H1 (cell line): ENCODE measurements around the gene KLHL21. TPM values are rescaled to one million over a fixed set of nuclear protein-coding genes. Genes with fewer than 3 reads are reported as not detected.

ENCODE experiments used
- CTCF ChIA-PET: fragments of 300-600 bp; sonication (Branson Sonifier 250); formaldehyde crosslinking; loops from one replicate; lab custom pipeline; 2021; ENCODE audit not compliant: partially characterized antibody; lab: Charles Lee
- POLR2A ChIA-PET: fragments of 300-600 bp; sonication (Branson Sonifier 250); formaldehyde crosslinking; loops from one replicate; lab custom pipeline; 2021; ENCODE audit warnings: inconsistent platforms; ENCODE audit not compliant: partially characterized antibody; lab: Charles Lee
- DNase-seq, 2 experiments: peaks; one replicate each; pipeline versions ENCODE4 v3.0.0 to v3.0.0-alpha.2; 2010 to 2022; ENCODE audit warnings: low spot score in 2 of 2, low read depth in 1 of 2, mixed read lengths in 1 of 2
- FAIRE-seq: peaks from 2 replicates; lab custom pipeline; 2011; peaks lifted over from hg19 to GRCh38; lab: Jason Lieb, UNC
- H2AFZ ChIP-seq: 2 replicates; pipeline ENCODE4 v1.8.1; 2012; ENCODE audit warnings: low read length, inconsistent platforms
- H2AK5ac ChIP-seq: 2 replicates; pipeline ENCODE4 v1.6.1; 2013; ENCODE audit warnings: low read depth, low read length
- H2BK120ac ChIP-seq: replicated peaks from 2 replicates; pipeline ENCODE3; 2013; ENCODE audit warnings: low read depth, low read length, inconsistent platforms
- H2BK12ac ChIP-seq: 2 replicates; pipeline ENCODE4 v1.6.1; 2013; ENCODE audit warnings: low read depth, low read length
- H2BK15ac ChIP-seq: 2 replicates; pipeline ENCODE4 v1.6.1; 2013; ENCODE audit warnings: low read length
- H2BK20ac ChIP-seq: 2 replicates; pipeline ENCODE4 v1.6.1; 2013; ENCODE audit warnings: low read length
- H2BK5ac ChIP-seq: 2 replicates; pipeline ENCODE4 v1.6.1; 2013; ENCODE audit warnings: low read depth, low read length
- H3K14ac ChIP-seq: 2 replicates; pipeline ENCODE4 v1.6.1; 2013; ENCODE audit warnings: inconsistent platforms; ENCODE audit not compliant: insufficient read length
- H3K18ac ChIP-seq: 2 replicates; pipeline ENCODE4 v1.6.1; 2013; ENCODE audit warnings: low read length; ENCODE audit errors: extremely low read depth
- H3K23ac ChIP-seq: 2 replicates; pipeline ENCODE4 v1.6.1; 2013; ENCODE audit warnings: inconsistent platforms; ENCODE audit not compliant: insufficient read length
- H3K23me2 ChIP-seq: 2 replicates; pipeline ENCODE4 v1.6.1; 2013; ENCODE audit warnings: low read depth, low read length
- H3K27ac ChIP-seq: 2 replicates; pipeline ENCODE4 v1.6.1; 2011; ENCODE audit warnings: low read depth, low read length, inconsistent platforms
- H3K27me3 ChIP-seq, 4 experiments: replicated peaks in 1 of 4; 1 replicate in 1 of 4; 2 replicates in 3 of 4; pipeline versions ENCODE4 v1.6.1 to v1.8.1; 2011 to 2013; ENCODE audit warnings: low read length in 3 of 4, mild to moderate bottlenecking in 3 of 4, inconsistent platforms in 2 of 4, mixed read lengths in 2 of 4, moderate library complexity in 1 of 4; ENCODE audit not compliant: control insufficient read depth in 3 of 4, insufficient read depth in 3 of 4; ENCODE audit errors: extremely low read depth in 1 of 4
- H3K36me3 ChIP-seq, 4 experiments: 2 replicates each; pipeline versions ENCODE4 v1.6.1 to v1.8.1; 2011 to 2013; ENCODE audit warnings: mild to moderate bottlenecking in 4 of 4, low read length in 3 of 4, moderate library complexity in 2 of 4, control low read depth in 1 of 4, inconsistent platforms in 1 of 4; ENCODE audit not compliant: insufficient read depth in 4 of 4, control insufficient read depth in 2 of 4
- H3K4ac ChIP-seq: replicated peaks from 2 replicates; pipeline ENCODE3; 2013; ENCODE audit warnings: low read length, low read depth, mixed read lengths, inconsistent platforms; ENCODE audit not compliant: insufficient read length
- H3K4me1 ChIP-seq, 4 experiments: replicated peaks in 1 of 4; 1 replicate in 1 of 4; 2 replicates in 3 of 4; pipeline versions ENCODE4 v1.6.1 to v1.8.1; 2011 to 2013; ENCODE audit warnings: low read length in 3 of 4, inconsistent platforms in 2 of 4, mixed read lengths in 1 of 4; ENCODE audit not compliant: insufficient read depth in 4 of 4, control insufficient read depth in 3 of 4
- H3K4me2 ChIP-seq, 2 experiments: 2 replicates each; pipeline versions ENCODE4 v1.6.1 to v1.8.1; 2011 to 2013; ENCODE audit warnings: low read depth in 2 of 2, low read length in 2 of 2, control low read depth in 1 of 2, inconsistent platforms in 1 of 2, mild to moderate bottlenecking in 1 of 2; ENCODE audit not compliant: insufficient read depth in 1 of 2
- H3K4me3 ChIP-seq, 4 experiments: fragments of 200-600, 300-600 bp in 1 of 4; sonication (generic), shearing (Covaris generic), sonication (Bioruptor Twin) in 1 of 4; 2 replicates each; pipeline versions ENCODE4 v1.5.1 to v1.8.1; 2011 to 2016; ENCODE audit warnings: low read length in 4 of 4, low read depth in 3 of 4, control low read depth in 2 of 4, inconsistent platforms in 2 of 4, mild to moderate bottlenecking in 2 of 4, mixed read lengths in 1 of 4, moderate library complexity in 1 of 4; ENCODE audit not compliant: insufficient read depth in 2 of 4; ENCODE audit errors: extremely low read depth in 1 of 4
- H3K56ac ChIP-seq: replicated peaks from 2 replicates; pipeline ENCODE3; 2013; ENCODE audit warnings: low read depth, mild to moderate bottlenecking, mixed read lengths, low read length, inconsistent platforms; ENCODE audit not compliant: insufficient read length
- H3K79me1 ChIP-seq: 2 replicates; pipeline ENCODE4 v1.6.1; 2013; ENCODE audit warnings: low read depth, low read length, control low read depth
- H3K79me2 ChIP-seq, 2 experiments: 2 replicates each; pipeline versions ENCODE4 v1.6.1 to v1.8.1; 2012 to 2013; ENCODE audit warnings: low read length in 2 of 2, mild to moderate bottlenecking in 2 of 2, inconsistent platforms in 1 of 2; ENCODE audit not compliant: insufficient read depth in 2 of 2, control insufficient read depth in 1 of 2
- H3K9ac ChIP-seq, 4 experiments: replicated peaks in 1 of 4; 1 replicate in 1 of 4; 2 replicates in 3 of 4; pipeline versions ENCODE4 v1.6.1 to v1.8.1; 2011 to 2013; ENCODE audit warnings: low read depth in 3 of 4, low read length in 3 of 4, control low read depth in 2 of 4, mild to moderate bottlenecking in 2 of 4, moderate library complexity in 2 of 4, inconsistent platforms in 1 of 4; ENCODE audit errors: extremely low read depth in 1 of 4
- H3K9me3 ChIP-seq, 2 experiments: 2 replicates each; pipeline versions ENCODE4 v1.6.1 to v1.8.1; 2012 to 2013; ENCODE audit warnings: mild to moderate bottlenecking in 2 of 2, moderate library complexity in 2 of 2, control low read depth in 1 of 2, inconsistent platforms in 1 of 2, low read depth in 1 of 2, low read length in 1 of 2, mixed read lengths in 1 of 2; ENCODE audit not compliant: insufficient read depth in 2 of 2
- H4K20me1 ChIP-seq, 2 experiments: replicated peaks in 1 of 2; 2 replicates each; pipeline versions ENCODE3 to v1.8.1; 2011 to 2013; ENCODE audit warnings: inconsistent platforms in 2 of 2, low read length in 2 of 2, mild to moderate bottlenecking in 1 of 2; ENCODE audit not compliant: insufficient read depth in 2 of 2, control insufficient read depth in 1 of 2
- H4K5ac ChIP-seq: 2 replicates; pipeline ENCODE4 v1.6.1; 2013; ENCODE audit warnings: low read length, low read depth, mixed read lengths, inconsistent platforms; ENCODE audit not compliant: insufficient read length
- H4K8ac ChIP-seq: 2 replicates; pipeline ENCODE4 v1.8.0; 2013; ENCODE audit warnings: mild to moderate bottlenecking, moderate library complexity, low read length, inconsistent platforms; ENCODE audit not compliant: insufficient read depth; ENCODE audit errors: extremely low read depth
- H4K91ac ChIP-seq: replicated peaks from 2 replicates; pipeline ENCODE3; 2013; ENCODE audit warnings: low read length, mixed read lengths, inconsistent platforms; ENCODE audit not compliant: insufficient read length
- GTF2F1 ChIP-seq: IDR thresholded peaks from 2 replicates; pipeline ENCODE4 v1.6.1; 2012; ENCODE audit warnings: low read depth, low read length, improper control_type of control experiment, borderline replicate concordance
- KDM4A ChIP-seq: IDR thresholded peaks from one replicate; pipeline ENCODE4 v1.7.1; 2012; ENCODE audit warnings: low read depth, mild to moderate bottlenecking, moderate library complexity, low read length, inconsistent platforms; ENCODE audit not compliant: severe bottlenecking
- PHF8 ChIP-seq: fragments of 200-600 bp; sonication (generic); conservative IDR thresholded peaks from 2 replicates; pipeline ENCODE4 v1.7.1; 2012; ENCODE audit warnings: low read depth, mild to moderate bottlenecking, inconsistent platforms, low read length, moderate library complexity
- WGBS, 2 experiments: shearing (Covaris generic) in 1 of 2; methylation state at CpG; one replicate each; pipeline versions ENCODE4 v1.1.6 to v1.1.7; 2013 to 2015; ENCODE audit warnings: low lambda C conversion rate in 2 of 2, mixed read lengths in 2 of 2, inconsistent platforms in 1 of 2, low coverage in 1 of 2, missing lambda C conversion rate in 1 of 2; ENCODE audit not compliant: insufficient replicate concordance in 2 of 2, insufficient coverage in 1 of 2, insufficient read length in 1 of 2; ENCODE audit errors: extremely low coverage in 1 of 2, missing lambda C conversion rate in 1 of 2; 5-methylcytosine and 5-hydroxymethylcytosine counted together
- polyA plus RNA-seq, 7 experiments: library from polyadenylated mRNA; depleted of rRNA in 3 of 7; stranded (reverse) in 5 of 7; unstranded in 2 of 7; fragments of >200 nt in 5 of 7; fragments of 200-250 nt in 2 of 7; gene quantifications; 1 replicate in 5 of 7; 2 replicates in 1 of 7; 4 replicates in 1 of 7; pipeline versions ENCODE4 v1.2.1 to v1.2.3, GENCODE V29; 2011 to 2013; ENCODE audit warnings: missing spikeins in 2 of 7, mixed read lengths in 2 of 7
- total RNA-seq: library from RNA; stranded (reverse); fragmentation: NEBNext Ultra II Directional; extraction: Animal tissue kit (Norgen Biotek cat#: 25700); gene quantifications from 2 replicates; pipeline ENCODE4 v1.2.1, GENCODE V29; 2021

KLHL21 gene
- total and polyA plus RNA-seq, 2 of the 8 experiments (the other 6 are each of a cell fraction or from before 2014, with no cell fraction given), result 11.9 to 22.3 TPM

GRCh38 chr1:6614019-6614928, 11.6 kb upstream of the KLHL21 start:
- Histone ChIP-seq H3K9ac (peak overlapping the region; percentile 54 to 78 (median 68); a peak in 6 of 7 replicates), H2AK5ac (no peak overlapping the region), H2BK120ac (no peak overlapping the region), H4K8ac (peak overlapping the region; percentile 79), H4K5ac (peak overlapping the region; percentile 66), H3K36me3 (peaks cover 0 to 21% (median 4%) of the 10 kb centered on the region in 4 experiments; a peak in 6 of 8 replicates), H3K27me3 (no peaks in the 10 kb centered on the region), H2BK20ac (no peak overlapping the region), H2BK15ac (no peak overlapping the region), H3K4ac (no peak overlapping the region), H2BK12ac (no peak overlapping the region), H3K79me1 (peaks cover 5% of the 10 kb centered on the region), H2BK5ac (peak overlapping the region; percentile 78; the same call in 1 of the 2 replicates), H3K14ac (no peak overlapping the region), H3K9me3 (no peaks in the 10 kb centered on the region), H3K4me1 (peaks cover 0 to 2% (median 0%) of the 10 kb centered on the region in 4 experiments; a peak in 1 of 7 replicates), H3K23me2 (peaks cover 8% of the 10 kb centered on the region; the same call in 1 of the 2 replicates), H3K18ac (no peak overlapping the region; the same call in 1 of the 2 replicates), H3K27ac (peak overlapping the region; percentile 81; the same call in 1 of the 2 replicates), H3K4me2 (peak overlapping the region in 1 of 2 experiments; percentile 53), H3K23ac (no peak overlapping the region), H3K4me3 (peak overlapping the region; percentile 64 to 100 (median 82)), H3K56ac (no peak overlapping the region), H2AFZ (no peak overlapping the region), H3K79me2 (peaks cover 12 to 41% of the 10 kb centered on the region in 2 experiments), H4K91ac (no peak overlapping the region), H4K20me1 (peaks cover 7 to 15% of the 10 kb centered on the region in 2 experiments)
- FAIRE-seq (no peak), DNase-seq (peak in 1 of 2 experiments; percentile 65)
- TF ChIP-seq KDM4A, result peak; percentile 34
- TF ChIP-seq PHF8, result peak; percentile 1; the same call in 1 of the 2 replicates
- no peak for TF ChIP-seq GTF2F1
- ChIA-PET CTCF (interaction anchor here (0.8 kb wide), 1 partner anchor 14 kb away, joined by 3 read pairs; no protein-coding TSS in a partner anchor), POLR2A (interaction anchor here (1.2 to 1.3 kb wide), 2 partner anchors 9 to 11 kb away, joined by 9 to 20 read pairs; partner anchors contain the start of genes KLHL21 and THAP3)
- WGBS, 2 experiments, result 1% methylated on average over 15 of the region's 117 CpGs; no CpG with 5 or more reads in 1 of the 2 experiments
